NB4 (cell line): ENCODE measurements around the gene CFAP43.

Source experiments
- CTCF ChIP-seq: IDR thresholded peaks from one replicate; pipeline ENCODE4 v1.5.1; 2012; ENCODE audit warnings: low read depth, low read length
- POLR2A ChIP-seq: IDR thresholded peaks from 2 replicates; pipeline ENCODE4 v1.6.1; 2011; ENCODE audit warnings: mild to moderate bottlenecking; ENCODE audit not compliant: insufficient read length; ENCODE audit errors: extremely low read depth

- no peak for TF ChIP-seq CTCF
- TF ChIP-seq POLR2A = no peak
These were observed 87.2 kb downstream of the CFAP43 start for GRCh38 chr10:104144931-104145330.
